ENCODE measurements around the gene TRMT44. TPM values are rescaled to one million over a fixed set of nuclear protein-coding genes. Genes with fewer than 3 reads are reported as not detected.

TRMT44 gene
- total and polyA plus RNA-seq, 2 of the 13 experiments (the other 11 are each of a cell fraction or from before 2014, with no cell fraction given), result 5.8 to 8.6 TPM

GRCh38 chr4:8428288-8429097, 12.1 kb upstream of the TRMT44 start (continued):
- no peak for TF ChIP-seq TRAFD1 (CRISPR knock-in tag; IDR thresholded peaks at IDR 0.05; ENCODE audit: borderline replicate concordance)
- TF ChIP-seq NRL (CRISPR knock-in tag; IDR thresholded peaks at IDR 0.05; ENCODE audit: borderline replicate concordance), result peak; percentile 80; the same call in 1 of the 2 replicates
- no peak for TF ChIP-seq MAFK (conservative IDR thresholded peaks at IDR 0.05 in 1 of 2, IDR thresholded peaks at IDR 0.05 in 1 of 2; ENCODE audit: low read length in 2 of 2)
- TF ChIP-seq SRF (IDR thresholded peaks at IDR 0.05; ENCODE audit: low read depth, low read length), result 0 out of 2 replicates have a peak, but pooled peaks have one; percentile 33
- peak; percentile 87; the same call in 1 of the 2 replicates for TF ChIP-seq ZNF776 (CRISPR knock-in tag; IDR thresholded peaks at IDR 0.05)
- peak; percentile 77; the same call in 1 of the 2 replicates for TF ChIP-seq ZNF331 (CRISPR knock-in tag; IDR thresholded peaks at IDR 0.05)
- peak; percentile 44; the same call in 1 of the 2 replicates for TF ChIP-seq FOXO1 (CRISPR knock-in tag; IDR thresholded peaks at IDR 0.05)
- peak; percentile 29; the same call in 1 of the 2 replicates for TF ChIP-seq ZNF709 (CRISPR knock-in tag; IDR thresholded peaks at IDR 0.05)
- TF ChIP-seq, protein P1, sequence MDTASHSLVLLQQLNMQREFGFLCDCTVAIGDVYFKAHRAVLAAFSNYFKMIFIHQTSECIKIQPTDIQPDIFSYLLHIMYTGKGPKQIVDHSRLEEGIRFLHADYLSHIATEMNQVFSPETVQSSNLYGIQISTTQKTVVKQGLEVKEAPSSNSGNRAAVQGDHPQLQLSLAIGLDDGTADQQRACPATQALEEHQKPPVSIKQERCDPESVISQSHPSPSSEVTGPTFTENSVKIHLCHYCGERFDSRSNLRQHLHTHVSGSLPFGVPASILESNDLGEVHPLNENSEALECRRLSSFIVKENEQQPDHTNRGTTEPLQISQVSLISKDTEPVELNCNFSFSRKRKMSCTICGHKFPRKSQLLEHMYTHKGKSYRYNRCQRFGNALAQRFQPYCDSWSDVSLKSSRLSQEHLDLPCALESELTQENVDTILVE (CRISPR knock-in tag; IDR thresholded peaks at IDR 0.05), result 0 out of 2 replicates have a peak, but pooled peaks have one; percentile 40
- no peak for TF ChIP-seq KDM6A (CRISPR knock-in tag; IDR thresholded peaks at IDR 0.05; ENCODE audit: low read depth)
- peak; percentile 75; the same call in 1 of the 2 replicates for TF ChIP-seq YEATS4 (CRISPR knock-in tag; IDR thresholded peaks at IDR 0.05; ENCODE audit: borderline replicate concordance)
- TF ChIP-seq NFYB (CRISPR knock-in tag; IDR thresholded peaks at IDR 0.05), result peak; percentile 14; the same call in 1 of the 2 replicates
- TF ChIP-seq KIAA2018 (CRISPR knock-in tag; IDR thresholded peaks at IDR 0.05; ENCODE audit: borderline replicate concordance), result no peak
- TF ChIP-seq MNT (IDR thresholded peaks at IDR 0.05), result 0 out of 2 replicates have a peak, but pooled peaks have one; percentile 55
